IMR-90 (cell line): ENCODE measurements around the gene WWC2. TPM values are rescaled to one million over a fixed set of nuclear protein-coding genes. Genes with fewer than 3 reads are reported as not detected.
A peak's percentile ranks its signal among the peaks of the same experiment; 100 is the strongest.

ENCODE experiments used
- ATAC-seq: fragments of 200-7000 bp; cut with Tn5 transposase; 2 replicates; pipeline ENCODE4 v1.9.1; 2020; ENCODE audit warnings: low read depth, mild to moderate bottlenecking, moderate library complexity
- BruUV-seq: library from RNA; stranded (reverse); fragments of 400-500 nt; replicated peaks from 2 replicates; lab custom pipeline; 2021; lab: Mats Ljungman, UMichigan
- CTCF ChIA-PET: fragments of 300-600 bp; formaldehyde crosslinking; extraction: SDS; loops from one replicate; lab custom pipeline; 2021; ENCODE audit warnings: antibody characterized with exemption; lab: Yijun Ruan, JAX
- POLR2A ChIA-PET: fragments of 300-600 bp; sonication (Branson Sonifier 250); formaldehyde crosslinking; loops from one replicate; lab custom pipeline; 2022; ENCODE audit warnings: antibody characterized with exemption; ENCODE audit not compliant: unreplicated experiment; lab: Charles Lee
- DNase-seq: peaks from one replicate; pipeline ENCODE4 v3.0.0; 2013
- H2AFZ ChIP-seq: replicated peaks from 2 replicates; pipeline ENCODE3; 2013; ENCODE audit warnings: low read length, mild to moderate bottlenecking; ENCODE audit not compliant: poor library complexity
- H2AK5ac ChIP-seq: 2 replicates; pipeline ENCODE4 v1.6.1; 2013; ENCODE audit warnings: low read depth, low read length, inconsistent platforms
- H2AK9ac ChIP-seq: replicated peaks from 2 replicates; pipeline ENCODE3; 2013; ENCODE audit warnings: mild to moderate bottlenecking, low read depth, low read length, moderate library complexity; ENCODE audit not compliant: poor library complexity
- H2BK120ac ChIP-seq: 2 replicates; pipeline ENCODE4 v1.6.1; 2013; ENCODE audit warnings: low read depth, low read length, inconsistent platforms
- H2BK15ac ChIP-seq: 3 replicates; pipeline ENCODE4 v1.6.1; 2013; ENCODE audit warnings: low read depth, low read length, inconsistent platforms
- H2BK20ac ChIP-seq: 2 replicates; pipeline ENCODE4 v1.6.1; 2013; ENCODE audit warnings: low read depth, mild to moderate bottlenecking, inconsistent platforms, low read length, moderate library complexity
- H2BK5ac ChIP-seq: 2 replicates; pipeline ENCODE4 v1.6.1; 2013; ENCODE audit warnings: mild to moderate bottlenecking, low read depth, low read length, inconsistent platforms; ENCODE audit not compliant: poor library complexity, severe bottlenecking
- H3K14ac ChIP-seq: replicated peaks from 2 replicates; pipeline ENCODE4 v1.6.1; 2013; ENCODE audit warnings: low read depth, low read length, inconsistent platforms
- H3K18ac ChIP-seq: 2 replicates; pipeline ENCODE4 v1.6.1; 2013; ENCODE audit warnings: low read depth, low read length, control low read depth
- H3K23ac ChIP-seq: 2 replicates; pipeline ENCODE4 v1.6.1; 2013; ENCODE audit warnings: low read depth, low read length, inconsistent platforms
- H3K27ac ChIP-seq: 2 replicates; pipeline ENCODE4 v1.5.1; 2013; ENCODE audit warnings: mild to moderate bottlenecking, control low read depth, low read length; ENCODE audit not compliant: insufficient read depth
- H3K27me3 ChIP-seq: 2 replicates; pipeline ENCODE4 v1.6.1; 2013; ENCODE audit warnings: low read length; ENCODE audit not compliant: control insufficient read depth, insufficient read depth
- H3K36me3 ChIP-seq: 2 replicates; pipeline ENCODE4 v1.6.1; 2013; ENCODE audit warnings: low read length, mixed read lengths; ENCODE audit not compliant: control insufficient read depth, insufficient read depth
- H3K4ac ChIP-seq: 2 replicates; pipeline ENCODE4 v1.6.1; 2013; ENCODE audit warnings: low read depth, low read length, inconsistent platforms
- H3K4me1 ChIP-seq: 2 replicates; pipeline ENCODE4 v1.6.1; 2013; ENCODE audit warnings: low read length, mixed read lengths; ENCODE audit not compliant: control insufficient read depth, insufficient read depth
- H3K4me2 ChIP-seq: 2 replicates; pipeline ENCODE4 v1.6.1; 2013; ENCODE audit warnings: low read depth, mild to moderate bottlenecking, control low read depth, low read length, moderate library complexity
- H3K4me3 ChIP-seq: 2 replicates; pipeline ENCODE4 v1.5.1; 2013; ENCODE audit warnings: low read depth, mild to moderate bottlenecking, control low read depth, low read length, moderate library complexity; ENCODE audit not compliant: insufficient read depth
- H3K56ac ChIP-seq: 2 replicates; pipeline ENCODE4 v1.6.1; 2013; ENCODE audit warnings: low read length, inconsistent platforms; ENCODE audit not compliant: insufficient read depth; ENCODE audit errors: extremely low read depth
- H3K79me1 ChIP-seq, 2 experiments: 2 replicates each; pipeline ENCODE4 v1.6.1; 2013; ENCODE audit warnings: low read length in 2 of 2, inconsistent platforms in 1 of 2, low read depth in 1 of 2
- H3K9ac ChIP-seq: 2 replicates; pipeline ENCODE4 v1.6.1; 2013; ENCODE audit warnings: low read depth, low read length, control low read depth
- H3K9me1 ChIP-seq: 2 replicates; pipeline ENCODE4 v1.6.1; 2013; ENCODE audit warnings: low read length, inconsistent platforms; ENCODE audit not compliant: insufficient read depth
- H3K9me3 ChIP-seq: 2 replicates; pipeline ENCODE4 v1.6.1; 2013; ENCODE audit warnings: low read length; ENCODE audit not compliant: control insufficient read depth, insufficient read depth
- H4K20me1 ChIP-seq: 2 replicates; pipeline ENCODE4 v1.6.1; 2013; ENCODE audit warnings: low read length, inconsistent platforms; ENCODE audit not compliant: insufficient read depth
- H4K5ac ChIP-seq: 2 replicates; pipeline ENCODE4 v1.6.1; 2013; ENCODE audit warnings: mild to moderate bottlenecking, low read depth, low read length, control low read depth
- H4K8ac ChIP-seq, 2 experiments: 2 replicates each; pipeline ENCODE4 v1.6.1; 2013; ENCODE audit warnings: low read depth in 2 of 2, low read length in 2 of 2, control low read depth in 1 of 2, inconsistent platforms in 1 of 2
- H4K91ac ChIP-seq: 2 replicates; pipeline ENCODE4 v1.6.1; 2013; ENCODE audit warnings: low read depth, low read length, inconsistent platforms; ENCODE audit not compliant: insufficient read depth
- BHLHE40 ChIP-seq: fragments of 150-350 bp; IDR thresholded peaks from 2 replicates; pipeline ENCODE4 v1.6.1; 2016; ENCODE audit warnings: mild to moderate bottlenecking, low read depth, low read length
- CEBPB ChIP-seq: IDR thresholded peaks from 2 replicates; pipeline ENCODE4 v1.6.1; 2012; ENCODE audit warnings: low read depth, low read length, improper control_type of control experiment
- CHD1 ChIP-seq: IDR thresholded peaks from 2 replicates; pipeline ENCODE4 v1.6.1; 2012; ENCODE audit warnings: low read depth, low read length, improper control_type of control experiment
- CTCF ChIP-seq: conservative IDR thresholded peaks from 2 replicates; pipeline ENCODE4 v1.5.1; 2012; ENCODE audit warnings: mild to moderate bottlenecking, low read depth, low read length, improper control_type of control experiment
- ELK1 ChIP-seq: fragments of 150-350 bp; IDR thresholded peaks from 2 replicates; pipeline ENCODE4 v1.6.1; 2016; ENCODE audit warnings: low read depth, mild to moderate bottlenecking, low read length, moderate library complexity, borderline replicate concordance
- FOS ChIP-seq: fragments of 150-350 bp; IDR thresholded peaks from 2 replicates; pipeline ENCODE4 v1.6.1; 2016; ENCODE audit warnings: low read depth, low read length
- MAFK ChIP-seq: IDR thresholded peaks from 2 replicates; pipeline ENCODE4 v1.6.1; 2012; ENCODE audit warnings: low read depth, low read length, improper control_type of control experiment
- MAZ ChIP-seq: IDR thresholded peaks from 2 replicates; pipeline ENCODE4 v1.6.1; 2012; ENCODE audit warnings: low read depth, mild to moderate bottlenecking, low read length, improper control_type of control experiment, moderate library complexity, borderline replicate concordance
- MXI1 ChIP-seq: IDR thresholded peaks from 2 replicates; pipeline ENCODE4 v1.6.1; 2012; ENCODE audit warnings: low read depth, mild to moderate bottlenecking, low read length, moderate library complexity, borderline replicate concordance
- NFE2L2 ChIP-seq: fragments of 150-350 bp; IDR thresholded peaks from 2 replicates; pipeline ENCODE4 v1.6.1; 2016; ENCODE audit warnings: low read depth, mild to moderate bottlenecking, low read length
- POLR2A ChIP-seq: IDR thresholded peaks from 2 replicates; pipeline ENCODE4 v1.6.1; 2012; ENCODE audit warnings: mild to moderate bottlenecking, low read depth, low read length
- RAD21 ChIP-seq: IDR thresholded peaks from 2 replicates; pipeline ENCODE4 v1.6.1; 2012; ENCODE audit warnings: low read length, improper control_type of control experiment
- RCOR1 ChIP-seq: IDR thresholded peaks from 2 replicates; pipeline ENCODE4 v1.6.1; 2012; ENCODE audit warnings: mild to moderate bottlenecking, low read length, improper control_type of control experiment; ENCODE audit not compliant: insufficient replicate concordance
- RFX5 ChIP-seq: IDR thresholded peaks from 2 replicates; pipeline ENCODE4 v1.8.0; 2012; ENCODE audit warnings: low read depth, mild to moderate bottlenecking, low read length, moderate library complexity
- SMC3 ChIP-seq: fragments of 150-350 bp; IDR thresholded peaks from 2 replicates; pipeline ENCODE4 v1.6.1; 2016; ENCODE audit warnings: low read depth, mild to moderate bottlenecking, antibody characterized with exemption, low read length, moderate library complexity
- WGBS, 2 experiments: methylation state at CpG; one replicate each; pipeline versions ENCODE4 v1.1.5 to v1.1.7; 2013; ENCODE audit warnings: missing lambda C conversion rate in 2 of 2; ENCODE audit not compliant: insufficient read length in 1 of 2; ENCODE audit errors: extremely low coverage in 2 of 2; 5-methylcytosine and 5-hydroxymethylcytosine counted together
- dilution Hi-C: fragments of 300-500 bp; cut with HindIII; formaldehyde crosslinking; loops from one replicate; pipeline ENCODE4 v1.14.3; 2018; ENCODE audit warnings: low sequenced_read_pairs; ENCODE audit not compliant: unreplicated experiment
- in situ Hi-C: fragments of 300-500 bp; cut with MboI; formaldehyde crosslinking; loops from 3 replicates; pipeline ENCODE4 v1.14.3; 2019; ENCODE audit warnings: low sequenced_read_pairs, inconsistent platforms, mixed read lengths
- intact Hi-C: fragments of 100-400 bp; cut with micrococcal nuclease; formaldehyde crosslinking; loops from 2 replicates; pipeline ENCODE4 v1.10.0; 2022
- polyA plus RNA-seq, 3 experiments: library from polyadenylated mRNA; depleted of rRNA; stranded (reverse); fragments of >200 nt; gene quantifications; 2 replicates each; pipeline ENCODE4 v1.2.3, GENCODE V29; 2012; ENCODE audit warnings: low replicate concordance in 1 of 3
- total RNA-seq: library from RNA; depleted of rRNA; stranded (reverse); fragments of >200 nt; gene quantifications from 2 replicates; pipeline ENCODE4 v1.2.3, GENCODE V29; 2012

The WWC2 gene
- total and polyA plus RNA-seq, 2 of the 4 experiments (the other 2 are of a cell fraction), result 26.6 to 27.4 TPM

GRCh38 chr4:183080372-183081115 lies 18.5 kb upstream of the WWC2 start (continued):
- no peak for TF ChIP-seq RAD21

- CTCF ChIA-PET, result no interaction called here
- no peak for TF ChIP-seq ELK1
- TF ChIP-seq CTCF, result no peak
- TF ChIP-seq MXI1, result no peak
- TF ChIP-seq NFE2L2, result no peak
- TF ChIP-seq MAFK, result no peak
- no peak for TF ChIP-seq CEBPB
- TF ChIP-seq RCOR1, result no peak
- no peak for TF ChIP-seq FOS
- TF ChIP-seq BHLHE40, result no peak
- TF ChIP-seq RFX5, result no peak
- no peak for TF ChIP-seq CHD1
- no peak for TF ChIP-seq MAZ
- no peak for TF ChIP-seq POLR2A
- no peak for TF ChIP-seq SMC3
- no peak for TF ChIP-seq RAD21
These were observed 18.0 kb upstream of the WWC2 start for GRCh38 chr4:183081116-183081469.

More at GRCh38 chr4:183081116-183081469, 18.0 kb upstream of the WWC2 start:
- no peaks in the 10 kb centered on the region for H3K9me3 ChIP-seq
- H3K4me2 ChIP-seq, result no peak overlapping the region
- ATAC-seq, result peak; percentile 62
- no peak overlapping the region for H3K9ac ChIP-seq
- no peak overlapping the region for H3K18ac ChIP-seq
- no peak overlapping the region for H3K27ac ChIP-seq
- no peaks in the 10 kb centered on the region for H4K20me1 ChIP-seq
- H2BK20ac ChIP-seq, result no peak overlapping the region
- no peak overlapping the region for H2AK5ac ChIP-seq
- in situ Hi-C loops (no loop called here), intact Hi-C loops (no loop called here), dilution Hi-C loops (no loop called here)
- no peak overlapping the region for H2BK120ac ChIP-seq
- no peak overlapping the region for H3K14ac ChIP-seq
- no peak overlapping the region for H3K4me3 ChIP-seq
- no peaks in the 10 kb centered on the region for H3K79me1 ChIP-seq
- peak overlapping the region; percentile 42 for H2BK5ac ChIP-seq
- DNase-seq, result no peak
- H3K56ac ChIP-seq, result no peak overlapping the region
- no peak overlapping the region for H4K91ac ChIP-seq
- no peak overlapping the region for H2BK15ac ChIP-seq
- no peak overlapping the region for H4K5ac ChIP-seq
- H3K4me1 ChIP-seq, result peaks cover 5% of the 10 kb centered on the region; the same call in 1 of the 2 replicates
- H3K9me1 ChIP-seq, result no peaks in the 10 kb centered on the region
- no peaks in the 10 kb centered on the region for H3K36me3 ChIP-seq
- H3K4ac ChIP-seq, result no peak overlapping the region
- POLR2A ChIA-PET, result no interaction called here
- H3K27me3 ChIP-seq, result no peaks in the 10 kb centered on the region
- BruUV-seq, result no TSS peak
- no CpG with 5 or more reads among the region's 3 CpGs for WGBS, 2 experiments
- no peak overlapping the region for H4K8ac ChIP-seq
- H3K23ac ChIP-seq, result no peak overlapping the region
- H2AK9ac ChIP-seq, result no peak overlapping the region
- H2AFZ ChIP-seq, result no peak overlapping the region
